Activated CD8-positive, alpha-beta memory T cell treated with anti-CD3 and anti-CD28 coated beads for 48 hours (primary cell): ENCODE results near the gene USP9X.
"Not testable (repeated sequence)": the region's sequence is repeated elsewhere in the genome, so short reads cannot be mapped to it uniquely, and the experiment has no call there.

ENCODE experiments used
- DNase-seq, 3 experiments: peaks; one replicate each; pipeline ENCODE4 v3.0.0-alpha.2; 2020; ENCODE audit warnings: low read depth in 2 of 3, low spot score in 2 of 3

Gene USP9X

DNA sequence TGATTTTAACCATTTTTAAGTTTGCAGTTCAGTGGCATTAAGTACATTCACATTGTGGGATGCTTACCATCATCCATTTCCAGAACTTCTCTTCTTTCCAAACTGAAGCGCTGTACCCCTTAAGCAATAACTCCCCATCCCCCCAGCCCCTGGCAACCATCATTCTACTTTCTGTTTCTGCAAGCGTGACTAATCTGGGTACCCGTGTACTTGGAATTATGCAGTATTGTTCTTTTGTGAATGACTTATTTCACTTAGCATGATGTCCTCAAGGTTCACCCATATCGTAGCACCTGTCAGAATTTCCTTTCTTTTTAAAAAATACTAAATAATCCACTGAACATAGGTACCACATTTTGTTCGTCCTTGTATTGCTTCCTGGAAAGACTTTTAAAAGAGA lies 32.9 kb downstream of the USP9X start:
- DNase-seq: no peak

DNA sequence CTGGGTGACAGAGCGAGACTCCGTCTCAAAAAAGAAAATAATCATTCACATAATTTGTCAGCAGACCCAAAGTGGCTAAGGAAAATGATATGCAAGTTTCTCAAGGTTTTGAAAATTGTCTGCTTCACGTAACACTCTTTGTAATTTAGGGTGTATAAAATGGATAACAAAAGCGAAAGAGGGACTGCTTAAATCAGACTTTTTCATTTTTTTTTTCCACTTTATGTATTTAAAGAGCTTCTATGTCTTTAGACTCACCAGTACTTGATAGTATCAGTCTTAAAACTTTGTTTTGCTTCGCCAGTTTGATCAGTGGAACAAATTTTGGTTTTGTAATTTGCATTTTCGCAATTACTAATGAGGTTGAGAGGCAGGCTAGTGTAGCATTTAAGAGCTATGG lies 34.6 kb downstream of the USP9X start:
- no peak for DNase-seq

DNA sequence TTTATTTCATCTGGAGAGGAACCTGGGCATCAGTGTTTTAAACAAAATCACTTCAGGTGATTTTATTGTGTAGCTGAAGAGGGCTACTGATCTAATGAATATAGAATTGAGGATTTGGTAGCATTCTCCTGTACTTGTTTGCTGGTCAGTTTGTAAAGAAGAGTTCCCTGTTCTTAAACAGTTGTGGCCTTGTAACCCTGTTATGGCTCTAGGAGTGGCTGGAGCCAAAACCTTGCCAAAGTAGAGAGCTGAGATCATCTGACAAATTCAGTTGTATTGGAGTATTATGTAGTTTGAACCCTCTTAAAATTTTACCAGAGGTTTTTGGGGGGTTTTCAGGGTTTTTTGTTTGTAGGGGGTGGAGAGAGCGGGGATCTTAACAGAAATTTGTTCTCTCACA lies 36.5 kb downstream of the USP9X start:
- DNase-seq: no peak

DNA sequence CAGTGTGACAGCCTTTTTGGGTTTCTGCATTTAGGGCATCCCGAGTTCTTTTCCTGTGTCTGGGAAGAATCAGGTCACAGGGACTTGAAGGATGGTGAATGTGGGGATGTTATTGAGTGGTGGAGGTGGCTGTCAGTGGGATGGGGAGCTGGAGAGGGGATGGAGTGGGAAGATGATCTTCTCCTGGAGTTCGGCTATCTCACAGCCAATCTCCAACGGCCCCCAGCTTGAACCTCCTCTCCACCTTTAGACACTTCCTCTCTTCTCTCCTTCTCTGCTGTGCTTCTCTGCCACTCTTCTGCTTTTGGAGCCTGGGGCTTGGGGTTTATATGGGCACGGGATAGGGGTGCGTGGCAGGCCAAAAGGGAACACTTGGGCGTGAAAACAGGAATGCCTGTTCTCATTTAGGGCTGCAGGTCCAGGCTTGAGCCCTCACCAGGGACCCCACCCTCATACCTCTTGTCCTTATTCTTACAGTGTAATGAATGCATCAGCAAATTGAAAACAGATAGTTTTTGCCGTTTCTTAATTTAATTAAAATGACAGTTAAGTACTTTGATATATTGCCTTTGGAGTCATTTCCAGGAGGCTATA lies 37.5 kb downstream of the USP9X start:
- DNase-seq: no peak

DNA sequence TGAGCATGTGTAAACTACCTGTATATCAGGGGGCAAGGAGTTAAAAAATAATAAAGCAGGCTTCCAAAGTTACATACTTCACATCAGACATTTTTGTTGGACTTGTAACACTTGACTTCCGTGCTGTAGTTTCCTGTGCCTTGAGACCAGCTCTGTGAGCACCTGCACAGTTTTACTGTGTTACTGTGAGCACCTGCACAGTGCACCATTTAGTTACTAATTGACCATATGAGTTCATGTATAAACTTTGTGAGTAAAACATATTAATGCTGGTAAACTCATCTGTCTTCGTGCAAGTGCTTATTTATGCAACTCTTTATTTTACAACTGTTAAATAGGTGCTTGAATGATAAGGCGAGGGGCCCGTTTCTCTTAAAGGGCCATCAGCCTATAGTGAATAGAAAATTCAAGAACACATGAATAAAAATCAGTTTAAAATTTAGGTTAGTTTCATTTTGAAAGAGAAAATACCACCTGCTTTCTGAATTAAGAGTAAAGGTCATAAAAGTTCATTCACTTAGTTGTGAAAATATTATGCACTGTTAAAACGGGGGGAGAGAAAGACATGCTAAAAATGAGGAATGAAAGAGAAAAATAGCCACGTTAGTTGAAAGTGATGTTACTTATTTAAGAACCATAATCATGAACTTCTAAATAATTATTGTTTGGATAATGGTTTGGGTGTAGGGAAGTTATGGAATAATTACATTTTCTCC lies 42.4 kb downstream of the USP9X start:
- DNase-seq: no peak

DNA sequence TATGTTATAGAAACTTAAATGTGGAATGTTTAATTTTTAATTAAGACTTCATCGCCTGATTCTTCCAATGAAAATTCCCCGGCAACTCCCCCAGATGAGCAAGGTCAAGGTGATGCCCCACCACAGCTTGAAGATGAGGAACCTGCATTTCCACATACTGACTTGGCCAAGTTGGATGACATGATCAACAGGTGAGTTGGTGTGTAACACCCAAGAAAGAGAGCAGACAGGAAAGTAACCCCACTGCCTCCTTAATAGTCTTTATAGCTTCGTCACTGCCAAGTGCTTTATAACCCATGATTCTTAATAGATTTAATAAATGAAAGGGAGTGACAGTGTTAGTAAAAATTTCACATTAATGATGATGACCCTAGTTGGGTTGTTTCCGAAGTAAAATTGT lies 43.7 kb downstream of the USP9X start:
- no peak for DNase-seq

DNA sequence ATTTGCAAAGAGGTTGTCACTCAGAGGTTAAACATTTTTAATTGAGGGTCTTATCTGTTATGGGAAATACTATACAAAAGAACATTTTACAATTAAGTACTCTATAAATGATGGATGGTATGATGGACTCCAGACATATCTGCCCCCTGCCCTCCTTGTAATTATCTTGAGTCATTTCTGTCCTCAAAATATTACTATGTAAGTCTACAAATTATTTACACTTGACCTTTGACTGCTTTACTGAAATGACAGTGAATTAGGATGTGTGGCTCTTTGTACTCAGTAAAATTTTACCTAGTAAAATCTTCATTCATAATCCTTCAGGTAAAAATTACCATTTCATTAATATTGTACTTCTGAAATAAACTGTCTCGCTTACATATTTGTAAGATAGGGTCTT lies 46.5 kb downstream of the USP9X start:
- DNase-seq: no peak

DNA sequence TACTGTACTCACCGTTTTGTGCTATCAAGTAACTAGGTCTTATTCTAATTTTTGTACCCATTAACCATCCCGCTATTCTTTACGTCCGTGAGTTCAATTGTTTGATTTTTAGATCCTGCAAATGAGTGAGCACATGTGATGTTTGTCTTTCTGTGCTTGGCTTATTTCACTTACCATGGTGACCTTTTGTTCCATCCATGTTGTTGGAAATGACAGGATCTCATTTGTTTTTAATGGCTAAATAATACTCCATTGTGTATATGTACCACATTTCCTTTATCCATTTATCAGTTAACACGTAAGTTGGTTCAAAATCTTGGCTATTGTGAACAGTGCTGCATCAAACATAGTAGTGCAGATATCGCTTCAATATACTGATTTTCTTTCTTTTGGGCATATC lies 48.3 kb downstream of the USP9X start:
- DNase-seq: no peak

DNA sequence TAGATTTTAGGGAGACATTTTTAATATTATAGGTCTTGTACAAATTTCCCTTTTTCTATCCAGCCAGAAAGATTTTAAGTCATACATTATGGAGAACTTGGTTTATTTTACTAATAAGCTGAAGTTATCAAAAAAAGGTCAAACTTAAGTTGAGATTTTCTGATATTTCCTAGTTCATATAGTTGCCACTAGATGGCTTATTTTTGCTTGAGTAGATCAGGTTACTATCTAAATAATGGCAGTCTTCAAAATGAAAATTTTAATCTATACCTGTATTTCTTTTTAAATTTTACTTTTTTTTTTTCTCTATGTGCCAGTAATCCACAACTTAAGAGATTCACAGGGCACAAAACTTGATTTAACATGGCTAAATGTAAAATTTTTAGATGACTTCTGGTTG lies 52.3 kb downstream of the USP9X start:
- no peak for DNase-seq

DNA sequence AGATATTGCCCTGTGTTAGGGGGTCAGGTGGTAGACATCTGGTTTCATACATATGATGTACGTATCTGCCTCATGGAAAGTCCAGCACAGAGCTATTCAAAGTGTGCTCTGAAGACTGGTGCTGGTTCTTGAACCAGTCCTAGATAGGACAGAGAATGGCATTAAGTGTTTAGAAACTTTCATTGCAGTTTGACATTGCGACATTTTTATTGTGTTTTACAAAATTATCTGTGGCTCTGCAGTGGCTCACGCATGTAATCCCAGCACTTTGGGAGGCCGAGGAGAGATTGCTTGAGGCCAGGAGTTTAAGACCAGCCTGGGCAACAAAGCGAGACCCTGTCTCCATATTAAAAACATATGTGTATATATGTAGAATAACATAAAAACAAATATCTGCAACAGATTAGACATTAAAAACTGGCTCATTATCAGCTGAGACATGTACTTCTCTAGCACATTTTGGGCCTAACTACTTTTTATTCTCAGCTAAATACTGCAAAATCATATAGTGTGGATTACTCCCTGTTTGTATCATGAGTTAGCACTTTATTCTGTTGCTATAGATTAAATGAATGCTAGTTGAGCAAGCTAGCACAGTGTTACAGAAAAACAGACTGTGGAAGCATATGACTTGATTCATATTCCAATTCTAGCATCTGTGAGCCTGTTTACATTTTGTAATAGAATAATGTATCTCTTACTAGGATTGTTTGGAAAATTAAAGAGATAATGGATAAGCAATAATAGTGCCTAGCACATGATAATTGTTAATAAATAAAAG lies 57.1 kb downstream of the USP9X start:
- no peak for DNase-seq

DNA sequence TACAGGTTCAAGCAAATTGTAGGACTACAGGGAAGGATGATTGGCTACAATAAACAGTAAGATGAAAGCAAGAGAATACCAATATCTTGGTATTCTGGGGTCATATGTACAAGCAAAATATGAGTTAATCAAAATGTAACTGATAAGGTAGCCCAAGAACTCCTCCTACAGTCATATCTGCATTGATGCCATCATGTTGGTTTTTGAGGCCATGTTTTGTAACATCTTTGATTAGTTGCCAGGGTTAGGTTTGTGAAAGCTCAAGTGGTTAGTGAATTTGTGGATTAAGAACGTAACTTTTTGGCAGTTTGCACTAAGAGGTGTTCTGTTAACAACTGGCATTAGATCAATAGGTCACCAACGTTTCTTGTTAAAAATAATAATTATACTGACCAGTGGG lies 59.6 kb downstream of the USP9X start:
- DNase-seq: no peak

DNA sequence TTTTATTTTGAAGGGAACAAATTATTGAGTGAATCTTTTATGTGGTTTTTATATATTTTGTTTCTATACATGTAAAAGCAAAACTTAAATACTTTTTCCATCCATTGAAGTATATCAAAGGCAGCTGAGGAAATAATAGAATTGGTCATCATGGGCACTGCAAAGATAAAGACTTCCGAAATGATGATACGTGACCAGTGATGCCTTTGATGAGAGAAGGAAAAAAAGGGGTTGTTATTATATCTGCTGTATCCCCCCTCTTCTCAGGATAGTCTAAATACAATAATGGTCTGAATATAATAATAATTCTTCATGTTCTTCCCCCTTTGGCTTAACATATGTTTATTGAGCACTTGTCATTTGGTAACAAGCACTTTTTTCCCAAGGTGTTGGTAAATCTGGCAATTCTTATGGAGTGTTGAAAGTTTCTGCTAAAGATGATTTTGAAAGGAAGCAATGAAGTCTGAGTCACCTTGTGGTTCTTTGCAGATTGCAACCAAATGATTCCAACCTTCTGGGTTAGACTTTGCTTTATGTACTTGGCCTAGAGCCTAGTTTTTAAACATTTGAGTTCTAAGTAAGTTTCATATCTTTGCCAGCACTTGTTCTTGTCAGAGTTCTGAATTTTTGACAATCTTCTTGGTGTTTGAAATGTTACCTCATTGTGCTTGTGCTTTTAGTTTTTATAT lies 60.8 kb downstream of the USP9X start:
- no peak for DNase-seq

DNA sequence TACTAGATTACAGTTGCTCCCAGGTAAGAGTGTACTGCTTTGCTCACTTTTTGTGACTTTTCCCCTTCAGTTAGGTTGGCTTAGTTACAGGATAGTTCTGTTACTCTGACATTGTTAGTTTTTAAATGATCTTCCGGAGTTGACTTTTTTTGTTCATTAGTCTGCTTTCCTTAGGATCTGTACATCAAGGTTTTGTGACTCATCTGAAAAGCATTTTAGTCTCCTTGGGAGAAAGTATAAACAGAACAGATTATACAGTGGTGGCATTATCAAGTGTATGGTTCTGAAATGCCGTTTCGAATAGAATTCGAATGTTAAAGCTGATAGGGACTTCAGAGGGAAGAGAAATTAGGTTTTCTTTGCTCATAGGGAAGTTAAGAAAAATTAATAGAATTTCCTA lies 63.3 kb downstream of the USP9X start:
- DNase-seq: no peak

DNA sequence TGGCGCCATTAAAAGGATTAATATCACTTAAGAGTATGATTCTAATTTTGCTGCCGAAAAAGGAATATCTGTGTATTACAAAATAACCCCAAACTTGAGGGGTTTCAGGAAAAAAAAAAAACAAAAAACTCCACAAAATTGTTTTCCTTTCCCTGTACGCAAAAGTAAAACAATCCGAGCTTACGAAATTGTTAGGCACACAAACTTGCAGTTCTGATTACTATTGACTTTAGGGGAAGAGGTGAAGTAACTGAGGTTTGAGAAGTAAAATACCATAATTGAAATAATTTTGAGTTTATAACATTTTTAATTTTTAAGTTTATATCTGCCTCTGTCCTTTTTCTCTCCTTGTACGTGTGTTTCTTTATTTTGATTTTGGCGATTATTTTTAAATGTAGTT lies 64.8 kb downstream of the USP9X start:
- no peak for DNase-seq

DNA sequence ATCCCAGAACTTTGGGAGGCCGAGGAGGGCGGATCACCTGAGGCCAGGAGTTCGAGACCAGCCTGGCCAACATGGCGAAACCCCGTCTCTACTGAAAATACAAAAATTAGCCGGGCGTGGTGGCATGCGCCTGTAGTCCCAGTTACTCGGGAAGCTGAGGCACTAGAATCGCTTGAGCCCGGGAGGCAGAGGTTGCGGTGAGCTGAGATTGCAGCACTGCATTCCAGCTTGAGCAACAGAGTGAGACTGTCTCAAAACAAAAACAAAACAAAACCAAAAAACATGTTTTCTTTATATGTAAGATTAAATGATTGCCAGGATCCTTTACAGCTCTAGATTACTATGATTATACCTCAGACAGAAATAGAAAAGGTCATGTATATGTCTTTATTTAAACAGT lies 66.5 kb downstream of the USP9X start:
- DNase-seq: not testable (repeated sequence)

DNA sequence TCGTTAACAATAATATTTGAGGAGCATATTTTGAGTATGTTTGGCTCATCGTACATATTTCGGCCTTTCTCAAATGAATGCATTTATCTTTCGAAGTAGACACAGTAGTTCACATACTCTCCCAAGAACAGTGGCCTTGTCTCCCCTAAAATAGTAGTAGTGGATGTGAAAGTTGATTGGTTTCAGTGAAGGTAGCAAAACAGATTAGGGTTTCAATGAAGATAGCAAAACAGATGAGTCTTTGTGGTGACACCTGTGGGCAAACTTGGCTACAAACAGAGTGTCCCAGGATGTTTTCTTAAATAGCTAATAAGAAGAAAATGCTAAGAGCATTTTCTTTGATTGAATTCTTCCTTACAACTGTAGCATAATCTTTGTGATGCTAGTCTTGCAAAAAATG lies 67.0 kb downstream of the USP9X start:
- no peak for DNase-seq

DNA sequence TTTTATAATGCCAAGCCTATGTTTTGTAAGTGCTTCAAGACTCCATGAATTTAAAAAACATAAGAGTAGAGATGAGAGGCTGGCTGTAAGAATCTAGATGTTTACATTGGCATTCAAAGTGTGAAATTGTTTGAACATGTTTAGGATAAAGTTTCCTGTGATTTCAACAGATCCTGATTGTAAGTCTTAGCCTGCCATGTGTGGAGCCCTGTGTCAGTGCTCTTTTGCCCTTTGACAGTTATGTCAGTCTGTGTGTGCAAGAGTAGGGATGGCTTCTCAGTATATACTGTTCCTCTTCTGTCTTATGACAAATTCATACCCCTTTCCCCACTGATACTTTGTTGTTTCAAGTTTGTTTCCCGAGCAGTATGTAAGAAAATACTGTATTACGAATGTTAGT lies 68.2 kb downstream of the USP9X start:
- no peak for DNase-seq

DNA sequence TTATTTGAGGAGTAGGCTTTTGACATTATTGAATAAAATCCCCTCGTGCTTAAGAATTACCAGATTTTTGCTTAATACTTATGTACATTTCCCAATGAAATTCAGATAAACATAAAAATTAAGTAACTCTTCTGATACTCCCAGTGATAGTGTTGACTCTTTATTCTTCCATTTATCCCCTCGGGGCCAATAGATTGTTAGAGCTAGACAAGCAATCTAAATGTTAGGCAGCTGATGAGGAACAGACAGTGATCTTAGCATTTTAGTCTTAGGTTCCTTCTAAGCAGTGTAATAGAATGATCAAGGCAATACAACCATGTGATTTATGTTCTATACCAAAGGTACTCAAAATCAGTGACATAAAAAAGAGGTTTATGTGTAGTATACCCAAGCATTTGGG lies 68.7 kb downstream of the USP9X start:
- no peak for DNase-seq

DNA sequence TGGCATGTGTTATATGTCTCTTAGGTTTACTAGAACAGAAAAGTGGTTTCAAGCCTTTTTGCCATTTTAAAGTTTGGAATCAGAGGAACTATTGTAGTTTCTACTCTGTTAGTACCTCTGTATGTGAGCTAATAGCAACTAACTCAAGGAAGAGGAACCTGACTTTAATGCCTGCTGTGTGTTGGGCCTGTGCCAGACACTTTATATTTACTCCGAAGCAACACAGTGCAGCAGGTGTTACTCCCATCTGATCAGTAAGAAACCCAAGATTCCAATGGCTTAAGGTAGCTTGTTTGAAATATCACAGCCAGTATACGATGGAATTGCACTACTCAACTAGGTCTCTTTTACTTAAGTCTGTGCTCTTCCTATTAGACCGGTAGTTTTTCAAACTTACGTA lies 79.2 kb downstream of the USP9X start:
- no peak for DNase-seq

DNA sequence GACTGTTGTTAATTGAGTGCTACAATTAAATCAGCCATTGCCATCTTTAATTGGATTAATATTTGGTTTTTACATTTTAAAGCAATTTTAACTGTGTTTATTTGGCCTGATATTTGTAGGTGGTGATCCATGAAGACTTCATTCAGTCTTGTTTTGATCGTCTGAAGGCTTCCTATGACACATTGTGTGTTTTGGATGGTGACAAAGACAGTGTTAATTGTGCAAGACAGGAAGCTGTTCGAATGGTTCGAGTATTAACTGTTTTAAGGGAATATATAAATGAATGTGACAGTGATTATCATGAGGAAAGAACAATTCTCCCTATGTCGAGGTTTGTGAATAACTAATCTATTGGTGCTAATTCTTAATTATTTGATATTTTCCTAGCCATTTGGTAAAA lies 82.6 kb downstream of the USP9X start:
- DNase-seq: no peak

DNA sequence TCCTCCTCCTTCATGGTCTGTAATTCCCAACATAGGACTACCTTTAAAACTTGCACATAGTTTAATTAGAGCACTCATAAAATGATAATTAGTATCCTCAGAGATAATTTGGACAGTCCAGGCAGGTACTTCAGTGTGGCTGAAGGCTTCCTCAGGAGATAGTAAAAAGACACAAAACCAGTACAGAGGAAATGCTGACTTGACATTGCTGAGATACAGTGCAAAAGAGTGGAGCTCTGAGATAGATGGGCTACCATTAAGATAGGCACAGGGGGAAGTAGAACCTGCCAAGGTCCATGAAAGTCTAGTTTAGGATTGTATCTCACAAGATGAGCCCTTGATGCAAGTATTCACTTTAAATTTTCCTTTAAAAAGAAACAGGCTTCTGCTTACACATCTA lies 91.0 kb downstream of the USP9X start:
- no peak for DNase-seq

DNA sequence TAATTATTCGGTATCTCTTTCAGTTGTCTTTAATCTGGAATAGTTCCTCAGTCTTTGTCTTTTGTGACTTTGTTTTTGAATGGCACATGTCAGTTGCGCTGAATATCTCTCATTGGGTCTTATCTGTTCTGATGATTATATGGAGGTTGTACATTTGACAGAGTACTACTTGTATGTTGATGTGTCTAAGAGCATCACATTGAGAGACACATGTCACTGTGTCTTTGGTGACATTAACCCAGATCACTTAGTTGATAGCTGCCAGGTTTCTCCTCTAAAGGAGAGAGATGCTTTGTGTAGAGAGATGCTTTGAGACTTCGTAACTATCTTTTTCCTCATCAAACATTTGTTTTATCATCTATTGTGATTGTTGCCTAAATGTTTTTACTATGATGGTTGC lies 92.1 kb downstream of the USP9X start:
- no peak for DNase-seq
